Neuronal stem cell (in vitro differentiated cells): ENCODE measurements around the gene NKX2-1.

Experiments
- DNase-seq: peaks from one replicate; pipeline ENCODE4 v3.0.0-alpha.2; 2013; ENCODE audit warnings: low spot score
- H2AFZ ChIP-seq: one replicate; pipeline ENCODE4 v1.6.1; 2013; ENCODE audit warnings: mild to moderate bottlenecking, low read length, inconsistent platforms
- H2AK5ac ChIP-seq: 2 replicates; pipeline ENCODE4 v1.6.1; 2013; ENCODE audit warnings: low read depth, mild to moderate bottlenecking, inconsistent platforms, low read length, moderate library complexity, mixed read lengths
- H2BK120ac ChIP-seq: 2 replicates; pipeline ENCODE4 v1.6.1; 2013; ENCODE audit warnings: low read depth, mild to moderate bottlenecking, inconsistent platforms, low read length, moderate library complexity, mixed read lengths
- H2BK12ac ChIP-seq: one replicate; pipeline ENCODE4 v1.6.1; 2013; ENCODE audit warnings: low read length, inconsistent platforms
- H2BK15ac ChIP-seq: 2 replicates; pipeline ENCODE4 v1.6.1; 2013; ENCODE audit warnings: mild to moderate bottlenecking, low read length, inconsistent platforms, mixed read lengths
- H2BK5ac ChIP-seq: one replicate; pipeline ENCODE4 v1.6.1; 2013; ENCODE audit warnings: inconsistent platforms, mild to moderate bottlenecking, low read length, moderate library complexity
- H3K14ac ChIP-seq: one replicate; pipeline ENCODE4 v1.6.1; 2013; ENCODE audit warnings: low read length, inconsistent platforms
- H3K18ac ChIP-seq: 2 replicates; pipeline ENCODE4 v1.6.1; 2013; ENCODE audit warnings: low read length, inconsistent platforms
- H3K23ac ChIP-seq: 2 replicates; pipeline ENCODE4 v1.6.1; 2013; ENCODE audit warnings: low read depth, mild to moderate bottlenecking, mixed read lengths, low read length, inconsistent platforms; ENCODE audit not compliant: poor library complexity
- H3K27ac ChIP-seq: replicated peaks from 3 replicates; pipeline ENCODE4 v1.5.1; 2013; ENCODE audit warnings: low read length, inconsistent platforms
- H3K27me3 ChIP-seq, 3 experiments: 2 replicates each; pipeline ENCODE4 v1.6.1; 2013; ENCODE audit warnings: low read length in 3 of 3, mild to moderate bottlenecking in 2 of 3, inconsistent platforms in 1 of 3, low read depth in 1 of 3, mixed read lengths in 1 of 3, moderate library complexity in 1 of 3; ENCODE audit not compliant: control insufficient read depth in 3 of 3, insufficient read depth in 3 of 3
- H3K36me3 ChIP-seq, 2 donors: replicated peaks in 1 of 2; 2 replicates each; pipeline ENCODE4 v1.6.1; 2013; ENCODE audit warnings: low read length in 2 of 2; ENCODE audit not compliant: control insufficient read depth in 2 of 2, insufficient read depth in 2 of 2
- H3K4ac ChIP-seq: 2 replicates; pipeline ENCODE4 v1.6.1; 2013; ENCODE audit warnings: inconsistent platforms, mild to moderate bottlenecking, low read length, moderate library complexity
- H3K4me1 ChIP-seq, 2 donors: 1 replicate in 1 of 2; 2 replicates in 1 of 2; pipeline ENCODE4 v1.6.1; 2013; ENCODE audit warnings: low read length in 2 of 2, low read depth in 1 of 2; ENCODE audit not compliant: control insufficient read depth in 2 of 2, insufficient read depth in 1 of 2
- H3K4me2 ChIP-seq: one replicate; pipeline ENCODE4 v1.6.1; 2013; ENCODE audit warnings: mild to moderate bottlenecking, low read length, inconsistent platforms; ENCODE audit not compliant: insufficient read depth, poor library complexity, severe bottlenecking
- H3K4me3 ChIP-seq, 2 donors: 2 replicates each; pipeline ENCODE4 v1.5.1; 2013; ENCODE audit warnings: low read length in 2 of 2, mild to moderate bottlenecking in 2 of 2, inconsistent platforms in 1 of 2, moderate library complexity in 1 of 2
- H3K79me1 ChIP-seq: one replicate; pipeline ENCODE4 v1.6.1; 2013; ENCODE audit warnings: low read depth, mild to moderate bottlenecking, inconsistent platforms, low read length, moderate library complexity
- H3K9ac ChIP-seq: one replicate; pipeline ENCODE4 v1.6.1; 2013; ENCODE audit warnings: mild to moderate bottlenecking, low read depth, low read length, inconsistent platforms; ENCODE audit not compliant: poor library complexity
- H3K9me3 ChIP-seq, 2 donors: replicated peaks in 1 of 2; 2 replicates each; pipeline versions ENCODE3 to v1.6.1; 2013; ENCODE audit warnings: low read length in 2 of 2, mild to moderate bottlenecking in 2 of 2, inconsistent platforms in 1 of 2, low read depth in 1 of 2, mixed read lengths in 1 of 2, moderate library complexity in 1 of 2; ENCODE audit not compliant: control insufficient read depth in 2 of 2, insufficient read depth in 1 of 2
- H4K8ac ChIP-seq: one replicate; pipeline ENCODE4 v1.6.1; 2013; ENCODE audit warnings: low read depth, mild to moderate bottlenecking, inconsistent platforms, low read length, moderate library complexity
- H4K91ac ChIP-seq: one replicate; pipeline ENCODE4 v1.6.1; 2013; ENCODE audit warnings: low read length, low read depth, mild to moderate bottlenecking, inconsistent platforms; ENCODE audit not compliant: poor library complexity
- WGBS, 2 donors: extraction: QIAGEN DNeasy Blood & Tissue Kit; methylation state at CpG; one replicate each; pipeline ENCODE4 v1.1.7; 2013; ENCODE audit warnings: missing lambda C conversion rate in 2 of 2, mixed read lengths in 1 of 2; ENCODE audit not compliant: insufficient read length in 2 of 2, insufficient replicate concordance in 1 of 2; ENCODE audit errors: extremely low coverage in 2 of 2; 5-methylcytosine and 5-hydroxymethylcytosine counted together

NKX2-1 gene

DNA sequence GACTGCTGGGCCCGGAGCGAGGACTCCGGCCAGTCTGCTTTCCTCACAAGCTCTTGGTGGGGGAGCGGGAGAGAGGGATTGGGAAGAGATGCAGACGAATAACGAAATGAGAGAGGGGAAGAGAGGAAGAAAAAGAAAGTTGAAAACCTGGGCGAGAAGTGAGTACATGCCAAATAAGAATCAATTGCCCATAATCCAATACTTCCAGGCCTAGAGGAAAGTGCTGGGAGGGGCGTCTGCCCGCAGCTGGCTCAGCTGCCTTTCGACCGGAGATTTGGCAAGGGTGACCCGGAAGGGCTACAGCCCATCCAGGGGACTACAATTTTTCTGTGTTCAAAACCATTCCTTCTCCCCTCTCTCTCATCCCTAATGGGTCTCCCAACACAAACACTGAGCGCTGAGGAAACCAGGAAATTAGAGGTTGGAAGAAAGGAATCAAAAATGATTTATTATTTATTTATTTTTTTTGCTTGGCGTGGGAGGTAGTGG, 4.9 kb downstream of the NKX2-1 start:
- Histone ChIP-seq H3K14ac (no peak overlapping the region), H4K91ac (no peak overlapping the region), H3K4me3 (no peak overlapping the region), H2AK5ac (no peak overlapping the region), H3K4me2 (no peak overlapping the region), H2BK5ac (no peak overlapping the region), H3K79me1 (no peaks in the 10 kb centered on the region), H3K18ac (no peak overlapping the region), H2AFZ (no peak overlapping the region), H3K4ac (no peak overlapping the region), H3K27me3 (peaks cover 67 to 100% (median 93%) of the 10 kb centered on the region in 3 experiments), H3K23ac (no peak overlapping the region), H3K9ac (no peak overlapping the region), H2BK120ac (no peak overlapping the region), H3K36me3 (no peaks in the 10 kb centered on the region), H2BK12ac (no peak overlapping the region), H3K9me3 (no peaks in the 10 kb centered on the region), H2BK15ac (no peak overlapping the region), H4K8ac (no peak overlapping the region), H3K27ac (no peak overlapping the region), H3K4me1 (peaks cover 0 to 10% of the 10 kb centered on the region in 2 donors)
- WGBS, 2 donors: no CpG with 5 or more reads among the region's 14 CpGs
- no peak for DNase-seq

DNA sequence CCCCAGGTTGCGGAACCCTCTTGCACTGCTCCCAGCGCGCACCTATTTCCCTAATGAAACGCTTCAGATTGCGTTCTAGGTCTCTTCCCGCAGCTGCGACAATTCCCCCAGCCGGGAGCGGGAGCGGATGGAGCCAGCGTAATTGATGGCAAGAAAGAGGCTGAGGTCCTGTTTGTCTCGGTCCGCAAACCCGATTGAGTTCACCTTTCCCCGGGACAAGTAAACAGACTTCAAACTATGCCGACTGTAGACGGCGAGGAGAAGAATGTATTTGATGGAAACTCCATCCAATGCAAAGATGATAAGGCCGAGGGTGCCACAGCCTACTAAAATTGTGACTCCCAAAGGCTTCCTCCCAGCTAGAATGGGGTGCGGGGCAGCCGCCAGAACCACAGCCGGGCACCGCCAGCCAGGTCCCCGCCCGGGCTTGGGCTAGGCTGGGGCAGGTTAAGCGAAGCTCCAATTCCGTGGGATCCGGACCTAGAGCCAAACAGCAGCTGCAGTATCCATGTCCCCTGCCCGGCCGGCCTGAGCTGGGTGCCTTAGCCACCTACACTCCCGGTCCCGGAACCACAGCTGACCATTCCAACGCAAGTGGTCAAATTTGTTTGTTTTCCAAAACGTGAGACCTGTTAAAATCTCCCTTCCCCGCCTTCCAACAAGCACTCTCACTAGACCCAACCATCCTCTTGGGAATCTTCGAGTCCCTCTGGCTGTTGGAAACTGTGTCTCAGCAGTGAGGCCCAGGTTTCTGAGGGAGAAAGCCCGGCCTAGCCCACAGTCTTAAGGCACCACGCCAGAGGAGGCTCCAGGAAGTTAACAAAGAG, 5.5 kb downstream of the NKX2-1 start:
- Histone ChIP-seq H3K4me1 (peaks cover 0 to 9% of the 10 kb centered on the region in 2 donors), H2BK12ac (no peak overlapping the region), H2AK5ac (peak overlapping the region; percentile 58), H3K79me1 (no peaks in the 10 kb centered on the region), H2AFZ (no peak overlapping the region), H3K9ac (no peak overlapping the region), H3K4me3 (no peak overlapping the region), H2BK15ac (no peak overlapping the region), H3K9me3 (no peaks in the 10 kb centered on the region), H3K27me3 (peaks cover 66 to 100% (median 93%) of the 10 kb centered on the region in 3 experiments), H3K4me2 (no peak overlapping the region), H3K27ac (no peak overlapping the region), H3K14ac (peak overlapping the region; percentile 85), H3K18ac (peak overlapping the region; percentile 15), H4K91ac (no peak overlapping the region), H3K36me3 (no peaks in the 10 kb centered on the region), H2BK120ac (no peak overlapping the region), H3K23ac (peak overlapping the region; percentile 43), H4K8ac (no peak overlapping the region), H3K4ac (no peak overlapping the region), H2BK5ac (no peak overlapping the region)
- WGBS, 2 donors: no CpG with 5 or more reads among the region's 38 CpGs
- DNase-seq: no peak

DNA sequence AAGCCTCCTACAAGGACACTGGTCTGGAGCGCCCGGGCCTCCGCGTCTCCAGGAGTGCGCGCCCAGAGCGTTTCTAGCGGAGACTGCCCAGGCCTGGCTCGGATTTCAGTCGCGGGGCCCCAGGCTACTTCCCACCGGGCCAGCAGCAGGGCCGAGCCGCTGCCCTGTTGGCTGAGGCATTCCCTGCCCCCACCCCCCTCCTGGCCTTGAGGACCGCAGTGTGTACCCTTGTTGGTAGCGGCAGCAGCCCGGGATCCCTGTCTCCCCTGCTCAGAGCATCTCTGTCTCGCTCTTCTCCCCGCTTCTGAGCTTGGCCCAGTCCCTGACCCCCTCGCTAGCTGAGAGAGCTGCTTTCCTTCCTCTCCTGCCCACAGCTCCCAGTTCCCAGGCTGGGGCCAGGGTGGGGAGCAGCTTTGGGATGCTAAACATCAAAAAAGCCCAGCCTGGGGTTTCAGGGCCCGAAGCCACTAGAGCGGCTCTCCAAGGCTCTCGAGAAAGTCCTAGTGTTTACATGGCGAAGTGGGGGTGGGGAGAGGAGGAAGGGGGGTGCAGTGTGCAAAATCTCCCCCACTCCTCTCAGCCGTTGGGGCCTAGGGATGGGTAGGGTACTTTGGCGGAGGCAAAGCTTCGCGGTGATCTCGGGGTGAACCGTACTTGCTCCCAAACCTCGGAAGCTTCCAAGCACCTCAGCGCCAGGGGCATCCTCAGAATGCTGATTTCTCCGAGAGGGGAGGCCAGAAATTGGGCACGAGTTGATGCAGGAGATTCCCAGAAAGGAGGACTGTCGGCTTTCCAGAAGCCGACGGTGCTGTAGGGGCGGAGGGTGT, 6.4 kb downstream of the NKX2-1 start:
- Histone ChIP-seq H3K9ac (no peak overlapping the region), H3K9me3 (peaks cover 0 to 3% of the 10 kb centered on the region in 2 donors), H2AFZ (no peak overlapping the region), H3K14ac (peak overlapping the region; percentile 85), H3K23ac (peak overlapping the region; percentile 43), H2BK12ac (no peak overlapping the region), H3K27me3 (peaks cover 65 to 100% (median 93%) of the 10 kb centered on the region in 3 experiments), H3K79me1 (no peaks in the 10 kb centered on the region), H3K4me3 (no peak overlapping the region), H4K91ac (no peak overlapping the region), H3K27ac (no peak overlapping the region), H2BK15ac (no peak overlapping the region), H3K4ac (no peak overlapping the region), H2BK120ac (no peak overlapping the region), H4K8ac (no peak overlapping the region), H3K4me2 (peak overlapping the region; percentile 21), H2AK5ac (peak overlapping the region; percentile 58), H3K4me1 (peaks cover 0 to 6% of the 10 kb centered on the region in 2 donors), H3K18ac (peak overlapping the region; percentile 40), H2BK5ac (no peak overlapping the region), H3K36me3 (no peaks in the 10 kb centered on the region)
- no peak for DNase-seq
- no CpG with 5 or more reads among the region's 38 CpGs for WGBS, 2 donors

DNA sequence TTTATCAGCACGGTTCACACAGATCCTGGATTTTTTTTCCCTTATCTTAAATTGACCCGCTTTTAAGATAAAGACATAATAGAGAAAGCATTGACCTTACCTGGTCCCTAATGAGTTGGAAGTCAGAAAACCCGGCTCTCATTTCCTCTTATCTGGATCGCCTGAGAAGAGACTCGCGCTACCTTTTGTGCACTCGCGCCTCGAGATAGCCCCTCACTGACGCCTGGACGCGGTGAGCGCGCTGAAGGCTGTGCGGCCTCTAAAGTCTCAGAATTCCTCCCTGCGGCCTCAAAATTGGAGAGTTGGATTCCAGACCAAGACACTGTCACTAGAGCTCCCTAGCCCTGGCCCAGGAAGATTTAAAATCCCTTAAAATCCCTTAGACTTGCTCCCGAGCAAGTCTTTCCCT, 7.0 kb downstream of the NKX2-1 start:
- Histone ChIP-seq H2BK15ac (no peak overlapping the region), H2BK120ac (no peak overlapping the region), H3K4me3 (no peak overlapping the region), H3K14ac (no peak overlapping the region), H4K8ac (no peak overlapping the region), H3K36me3 (no peaks in the 10 kb centered on the region), H2BK12ac (no peak overlapping the region), H3K27ac (no peak overlapping the region), H3K4me1 (peaks cover 0 to 6% of the 10 kb centered on the region in 2 donors), H3K9me3 (peaks cover 0 to 3% of the 10 kb centered on the region in 2 donors), H3K4ac (no peak overlapping the region), H3K79me1 (no peaks in the 10 kb centered on the region), H3K18ac (no peak overlapping the region), H3K27me3 (peaks cover 58 to 100% (median 92%) of the 10 kb centered on the region in 3 experiments), H4K91ac (no peak overlapping the region), H3K4me2 (peak overlapping the region; percentile 21), H3K23ac (no peak overlapping the region), H3K9ac (no peak overlapping the region), H2AFZ (no peak overlapping the region), H2BK5ac (no peak overlapping the region), H2AK5ac (no peak overlapping the region)
- no peak for DNase-seq
- no CpG with 5 or more reads among the region's 17 CpGs for WGBS, 2 donors
